Activated naive CD8-positive, alpha-beta T cell treated with anti-CD3 and anti-CD28 coated beads, Interleukin-2, amount 10 ng/mL, durations not matched to agents 7 days and 5 days (primary cell): ENCODE data around the gene PTGES. TPM values are rescaled to one million over a fixed set of nuclear protein-coding genes. Genes with fewer than 3 reads are reported as not detected.
"Not testable (repeated sequence)": the region's sequence is repeated elsewhere in the genome, so short reads cannot be mapped to it uniquely, and the experiment has no call there.

Source experiments
- ATAC-seq: fragments of 150-1000 bp; cut with Tn5 transposase; one replicate; pipeline ENCODE4 v1.10.0; 2021; ENCODE audit warnings: low read depth, moderate library complexity
- POLR2A ChIA-PET: fragments of 350-600 bp; sonication (Branson Sonifier 250); formaldehyde crosslinking; loops from one replicate; lab custom pipeline; 2021; ENCODE audit warnings: antibody characterized with exemption; lab: Charles Lee
- DNase-seq: peaks from one replicate; pipeline ENCODE4 v3.0.0; 2021
- H3K27ac Mint-ChIP-seq: one replicate; pipeline ENCODE4 v1.8.0; 2022; ENCODE audit warnings: mild to moderate bottlenecking, mixed read lengths
- H3K27me3 Mint-ChIP-seq: one replicate; pipeline ENCODE4 v1.8.0; 2022; ENCODE audit warnings: mild to moderate bottlenecking, moderate library complexity, mixed read lengths
- H3K36me3 Mint-ChIP-seq: one replicate; pipeline ENCODE4 v1.8.0; 2021; ENCODE audit warnings: mild to moderate bottlenecking, mixed read lengths
- H3K4me1 Mint-ChIP-seq: one replicate; pipeline ENCODE4 v1.8.0; 2021; ENCODE audit warnings: mixed read lengths
- H3K4me3 Mint-ChIP-seq: one replicate; pipeline ENCODE4 v1.8.0; 2022; ENCODE audit warnings: mild to moderate bottlenecking, moderate library complexity, mixed read lengths
- H3K9me3 Mint-ChIP-seq: one replicate; pipeline ENCODE4 v1.8.0; 2021; ENCODE audit warnings: mixed read lengths
- total RNA-seq, 2 experiments: library from RNA; stranded (reverse); gene quantifications; one replicate each; pipeline ENCODE4 v1.2.3, GENCODE V29; 2021

Gene PTGES
- total RNA-seq, 2 experiments from 2014 or later: not detected

DNA sequence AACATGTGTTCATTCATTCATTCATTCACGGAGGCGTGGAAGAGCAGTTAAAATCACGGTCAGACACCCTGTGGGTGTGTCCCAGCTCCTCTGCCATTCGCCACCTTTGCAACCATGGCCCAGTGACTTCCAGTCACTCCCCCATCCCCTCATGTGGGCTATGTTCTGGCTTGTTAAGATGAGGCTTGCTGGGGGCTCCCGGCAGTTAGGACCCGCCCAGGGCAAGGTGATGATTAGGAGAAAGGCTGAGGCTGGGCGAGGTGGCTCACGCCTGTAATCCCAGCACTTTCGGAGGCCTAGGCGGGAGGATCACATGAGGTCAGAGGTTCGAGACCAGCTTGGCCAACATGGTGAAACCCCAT, 24.9 kb upstream of the PTGES start:
- H3K9me3 Mint-ChIP-seq: no peaks in the 10 kb centered on the region
- H3K27me3 Mint-ChIP-seq: peaks cover 21% of the 10 kb centered on the region
- peak overlapping the region; percentile 54 for H3K27ac Mint-ChIP-seq
- peak overlapping the region; percentile 59 for H3K4me3 Mint-ChIP-seq
- DNase-seq (no peak), ATAC-seq (peak; percentile 31)
- POLR2A ChIA-PET: no interaction called here
- peaks cover 13% of the 10 kb centered on the region for H3K4me1 Mint-ChIP-seq
- H3K36me3 Mint-ChIP-seq: no peaks in the 10 kb centered on the region

- Mint-ChIP-seq H3K27me3 (peaks cover 21% of the 10 kb centered on the region), H3K9me3 (no peaks in the 10 kb centered on the region), H3K4me1 (peaks cover 13% of the 10 kb centered on the region), H3K4me3 (peak overlapping the region; percentile 59), H3K27ac (peak overlapping the region; percentile 54), H3K36me3 (no peaks in the 10 kb centered on the region)
- DNase-seq (peak; percentile 61), ATAC-seq (peak; percentile 68)
- POLR2A ChIA-PET: no interaction called here
These were observed 24.3 kb upstream of the PTGES start for GRCh38 chr9:129776938-129777768.

- H3K36me3 Mint-ChIP-seq: no peaks in the 10 kb centered on the region
- POLR2A ChIA-PET: no interaction called here
- DNase-seq: no peak
- peaks cover 13% of the 10 kb centered on the region for H3K4me1 Mint-ChIP-seq
- H3K27me3 Mint-ChIP-seq: peaks cover 21% of the 10 kb centered on the region
- ATAC-seq: no peak
- no peak overlapping the region for H3K4me3 Mint-ChIP-seq
- no peak overlapping the region for H3K27ac Mint-ChIP-seq
- no peaks in the 10 kb centered on the region for H3K9me3 Mint-ChIP-seq
These were observed 23.7 kb upstream of the PTGES start for GRCh38 chr9:129776566-129776937.

DNA sequence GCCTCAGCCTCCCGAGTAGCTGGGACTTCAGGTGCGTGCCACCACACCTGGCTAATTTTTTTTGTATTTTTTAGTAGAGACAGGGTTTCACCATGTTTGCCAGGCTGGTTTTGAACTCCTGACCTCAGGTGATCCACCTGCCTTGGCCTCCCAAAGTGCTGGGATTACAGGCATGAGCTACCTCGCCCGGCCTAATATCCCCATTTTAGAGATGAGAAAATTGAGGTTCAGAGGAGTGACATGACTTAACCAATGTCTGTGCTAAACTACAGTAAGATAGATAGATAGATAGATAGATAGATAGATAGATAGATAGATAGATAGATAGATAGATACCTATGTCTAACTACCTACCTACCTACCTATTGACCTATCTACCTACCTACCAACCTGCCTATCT, 23.3 kb upstream of the PTGES start:
- POLR2A ChIA-PET, H3K27ac Mint-ChIP-seq, DNase-seq, ATAC-seq, H3K9me3 Mint-ChIP-seq, H3K36me3 Mint-ChIP-seq, H3K4me3 Mint-ChIP-seq: not testable (repeated sequence)
- Mint-ChIP-seq H3K27me3 (peaks cover 21% of the 10 kb centered on the region), H3K4me1 (peaks cover 13% of the 10 kb centered on the region)

- Mint-ChIP-seq H3K4me3 (no peak overlapping the region), H3K27ac (no peak overlapping the region), H3K27me3 (peaks cover 21% of the 10 kb centered on the region), H3K4me1 (peaks cover 13% of the 10 kb centered on the region), H3K9me3 (no peaks in the 10 kb centered on the region), H3K36me3 (no peaks in the 10 kb centered on the region)
- POLR2A ChIA-PET: no interaction called here
- ATAC-seq (no peak), DNase-seq (no peak)
These were observed 22.6 kb upstream of the PTGES start for GRCh38 chr9:129775448-129775798.

DNA sequence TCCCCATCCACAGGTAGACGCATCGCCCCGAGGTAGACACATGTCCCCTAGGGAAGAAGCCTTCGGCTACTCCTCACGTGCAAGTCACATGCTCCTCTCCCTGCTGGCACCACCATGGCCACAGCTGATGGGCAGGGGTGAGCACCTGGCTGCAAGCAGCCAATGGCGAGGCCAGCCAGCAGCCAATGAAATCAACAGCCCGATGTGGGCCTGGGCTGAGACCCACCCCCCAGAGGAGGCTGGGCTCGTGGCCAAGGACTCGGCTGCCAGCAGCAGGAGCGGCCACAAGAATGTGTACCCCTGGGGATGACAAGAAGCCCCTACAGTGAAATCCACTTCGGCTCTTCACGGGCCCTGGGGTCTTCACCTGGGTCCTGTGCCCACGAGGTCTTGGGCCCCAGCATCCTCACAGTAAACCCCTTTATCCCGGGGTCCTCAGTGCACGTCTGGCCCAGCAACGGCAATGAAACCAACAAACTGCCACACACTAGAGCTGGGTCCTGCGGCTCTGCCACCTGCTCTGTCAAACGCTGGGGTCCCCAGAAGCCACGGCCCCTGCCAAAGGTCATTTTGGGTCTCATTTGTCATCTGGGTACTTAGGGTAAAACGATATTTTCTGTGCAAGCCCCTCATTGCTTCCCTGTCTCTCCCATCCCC, 22.1 kb upstream of the PTGES start:
- POLR2A ChIA-PET: no interaction called here
- no peak for DNase-seq
- no peak overlapping the region for H3K4me3 Mint-ChIP-seq
- ATAC-seq: no peak
- H3K27ac Mint-ChIP-seq: no peak overlapping the region
- peaks cover 13% of the 10 kb centered on the region for H3K4me1 Mint-ChIP-seq
- no peaks in the 10 kb centered on the region for H3K36me3 Mint-ChIP-seq
- no peaks in the 10 kb centered on the region for H3K9me3 Mint-ChIP-seq
- H3K27me3 Mint-ChIP-seq: peaks cover 21% of the 10 kb centered on the region

GRCh38 chr9:129773262-129774048, 20.6 kb upstream of the PTGES start:
- Mint-ChIP-seq H3K36me3 (no peaks in the 10 kb centered on the region), H3K9me3 (no peaks in the 10 kb centered on the region), H3K4me3 (no peak overlapping the region), H3K4me1 (peaks cover 13% of the 10 kb centered on the region), H3K27ac (no peak overlapping the region), H3K27me3 (peaks cover 14% of the 10 kb centered on the region)
- ATAC-seq (no peak), DNase-seq (no peak)
- POLR2A ChIA-PET: interaction anchor here (0.6 to 0.8 kb wide), 2 partner anchors 13 to 23 kb away, joined by 3 to 4 read pairs; no protein-coding TSS in a partner anchor

- POLR2A ChIA-PET: no interaction called here
- no peaks in the 10 kb centered on the region for H3K9me3 Mint-ChIP-seq
- H3K4me3 Mint-ChIP-seq: no peak overlapping the region
- peaks cover 3% of the 10 kb centered on the region for H3K4me1 Mint-ChIP-seq
- H3K27ac Mint-ChIP-seq: no peak overlapping the region
- no peaks in the 10 kb centered on the region for H3K36me3 Mint-ChIP-seq
- peaks cover 12% of the 10 kb centered on the region for H3K27me3 Mint-ChIP-seq
- DNase-seq: no peak
- no peak for ATAC-seq
These were observed 17.9 kb upstream of the PTGES start for GRCh38 chr9:129770741-129771140.

DNA sequence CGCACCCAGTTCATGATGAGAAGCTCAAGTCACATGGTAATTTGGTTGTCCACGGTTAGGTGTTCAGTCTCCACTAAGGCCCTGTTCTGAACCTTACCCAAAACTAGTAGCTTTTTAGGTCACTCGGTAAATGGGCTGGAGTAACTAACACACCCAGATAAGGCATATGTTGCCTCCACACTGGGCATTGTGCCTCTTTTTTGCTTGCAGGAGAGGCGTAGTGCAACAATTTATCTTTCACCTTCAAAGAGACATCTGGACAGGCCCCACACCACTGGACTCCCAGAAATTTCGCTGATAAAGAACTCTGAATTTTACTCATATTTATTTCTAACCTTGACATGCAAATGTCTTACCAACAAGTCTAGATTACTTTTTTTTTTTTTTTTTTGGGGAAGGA, 16.8 kb upstream of the PTGES start:
- no peaks in the 10 kb centered on the region for H3K36me3 Mint-ChIP-seq
- peaks cover 10% of the 10 kb centered on the region for H3K27me3 Mint-ChIP-seq
- peaks cover 3% of the 10 kb centered on the region for H3K4me1 Mint-ChIP-seq
- no peaks in the 10 kb centered on the region for H3K9me3 Mint-ChIP-seq
- POLR2A ChIA-PET: no interaction called here
- no peak for DNase-seq
- H3K4me3 Mint-ChIP-seq: no peak overlapping the region
- no peak for ATAC-seq
- no peak overlapping the region for H3K27ac Mint-ChIP-seq

DNA sequence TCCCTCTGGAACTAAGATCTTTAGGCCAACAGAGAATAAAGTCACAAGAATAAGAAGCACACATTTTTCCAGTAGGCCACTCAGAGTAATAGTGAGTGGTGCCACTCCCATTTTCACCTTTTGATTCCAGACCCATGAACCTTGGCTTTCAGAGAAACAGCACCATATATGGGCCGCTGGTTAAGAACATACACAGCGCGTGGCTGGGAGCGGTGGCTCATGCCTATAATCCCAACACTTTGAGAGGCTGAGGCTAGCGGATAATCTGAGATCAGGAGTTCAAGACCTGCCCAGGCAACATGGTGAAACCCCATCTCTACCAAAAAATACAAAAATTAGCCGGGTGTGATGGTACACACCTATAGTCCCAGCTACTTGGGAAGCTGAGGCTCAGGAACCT, 15.6 kb upstream of the PTGES start:
- no peak overlapping the region for H3K27ac Mint-ChIP-seq

DNA sequence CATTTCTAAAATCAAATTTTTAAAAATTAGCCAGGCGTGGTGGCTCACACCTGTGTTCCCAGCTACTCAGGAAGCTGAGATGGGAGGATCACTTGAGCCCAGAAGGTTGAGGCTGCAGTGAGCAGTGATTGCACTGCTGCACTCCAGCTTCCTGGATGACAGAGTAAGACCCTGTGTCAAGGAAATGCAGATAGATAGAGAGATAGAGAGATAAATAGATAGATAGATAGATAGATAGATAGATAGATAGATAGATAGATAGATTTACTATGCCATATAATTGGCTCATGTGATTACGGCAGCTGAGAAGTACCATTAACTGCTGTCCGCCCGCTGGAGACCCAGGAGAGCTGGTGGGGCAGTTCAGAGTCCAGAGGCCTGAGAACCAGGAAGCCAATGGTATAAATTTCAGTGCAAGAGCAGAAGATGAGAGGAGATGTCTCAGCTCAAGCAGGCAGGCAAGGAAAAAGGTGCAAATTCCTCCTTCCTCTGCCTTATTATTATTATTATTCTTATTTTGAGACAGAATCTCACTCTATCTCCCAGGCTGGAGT, 13.0 kb upstream of the PTGES start:
- DNase-seq (no peak), ATAC-seq (no peak)
- POLR2A ChIA-PET: no interaction called here
- Mint-ChIP-seq H3K9me3 (no peaks in the 10 kb centered on the region), H3K36me3 (no peaks in the 10 kb centered on the region), H3K27me3 (peaks cover 6% of the 10 kb centered on the region), H3K4me1 (peaks cover 3% of the 10 kb centered on the region), H3K27ac (no peak overlapping the region), H3K4me3 (no peak overlapping the region)

More for the DNA sequence above, 15.6 kb upstream of the PTGES start:
- POLR2A ChIA-PET: no interaction called here
- H3K9me3 Mint-ChIP-seq: no peaks in the 10 kb centered on the region
- DNase-seq (no peak), ATAC-seq (no peak)
- H3K4me3 Mint-ChIP-seq: no peak overlapping the region
- no peaks in the 10 kb centered on the region for H3K36me3 Mint-ChIP-seq
- H3K27me3 Mint-ChIP-seq: peaks cover 6% of the 10 kb centered on the region
- peaks cover 3% of the 10 kb centered on the region for H3K4me1 Mint-ChIP-seq

- POLR2A ChIA-PET: no interaction called here
- no peaks in the 10 kb centered on the region for H3K36me3 Mint-ChIP-seq
- no peak for DNase-seq
- no peak overlapping the region for H3K27ac Mint-ChIP-seq
- peaks cover 5% of the 10 kb centered on the region for H3K27me3 Mint-ChIP-seq
- no peak overlapping the region for H3K4me3 Mint-ChIP-seq
- H3K9me3 Mint-ChIP-seq: no peaks in the 10 kb centered on the region
- ATAC-seq: no peak
- peaks cover 4% of the 10 kb centered on the region for H3K4me1 Mint-ChIP-seq
These were observed 10.4 kb upstream of the PTGES start for GRCh38 chr9:129762985-129763926.
